GM18870 (cell line): ENCODE results near the gene ATP2C2.

Source experiments
- ATAC-seq: cut with Tn5 transposase; IDR thresholded peaks from one replicate; pipeline ENCODE4 v1.9.1; 2021; ENCODE audit warnings: moderate library complexity; ENCODE audit not compliant: unreplicated experiment

The ATP2C2 gene

GRCh38 chr16:84486551-84487235, 118.4 kb downstream of the ATP2C2 start:
- ATAC-seq, result no peak

DNA sequence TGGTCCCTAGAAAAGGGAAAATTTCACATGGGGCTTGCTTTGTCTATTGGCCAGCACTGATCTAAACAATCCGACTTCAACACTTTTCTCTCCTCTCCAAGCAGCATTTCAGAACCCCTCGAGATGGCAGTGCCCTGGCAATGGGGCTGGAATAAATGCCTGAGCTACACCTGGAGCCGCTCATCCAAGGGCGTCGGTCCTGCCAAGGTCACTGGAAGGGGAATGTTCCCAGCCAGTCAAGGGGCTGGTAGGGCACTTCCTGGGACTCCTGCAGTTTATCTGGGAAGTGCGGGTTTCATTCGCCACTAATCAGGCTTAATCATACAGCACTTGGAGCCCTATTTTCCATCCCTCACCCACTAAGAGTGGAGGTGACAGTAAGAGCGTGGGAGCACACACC, 119.0 kb downstream of the ATP2C2 start:
- ATAC-seq, result no peak

DNA sequence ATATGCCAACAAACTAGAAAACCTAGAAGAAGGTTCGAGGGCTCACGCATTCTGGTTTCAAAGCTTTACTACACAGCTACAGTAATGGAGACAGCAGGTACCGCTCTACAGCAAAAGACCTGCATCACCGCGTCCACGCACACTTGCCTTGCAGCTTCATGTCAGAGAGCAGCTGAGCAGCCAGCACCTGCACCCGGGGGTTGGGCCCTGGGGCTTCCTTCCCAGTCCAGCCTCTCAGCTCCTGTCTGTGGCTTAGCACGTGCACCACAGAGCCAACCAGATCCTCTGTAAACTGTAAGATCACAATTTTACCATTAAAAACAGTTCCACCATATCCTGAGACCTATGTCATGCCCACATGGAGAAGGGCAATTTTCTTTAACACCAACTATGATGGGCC, 120.8 kb downstream of the ATP2C2 start:
- ATAC-seq, result no peak

DNA sequence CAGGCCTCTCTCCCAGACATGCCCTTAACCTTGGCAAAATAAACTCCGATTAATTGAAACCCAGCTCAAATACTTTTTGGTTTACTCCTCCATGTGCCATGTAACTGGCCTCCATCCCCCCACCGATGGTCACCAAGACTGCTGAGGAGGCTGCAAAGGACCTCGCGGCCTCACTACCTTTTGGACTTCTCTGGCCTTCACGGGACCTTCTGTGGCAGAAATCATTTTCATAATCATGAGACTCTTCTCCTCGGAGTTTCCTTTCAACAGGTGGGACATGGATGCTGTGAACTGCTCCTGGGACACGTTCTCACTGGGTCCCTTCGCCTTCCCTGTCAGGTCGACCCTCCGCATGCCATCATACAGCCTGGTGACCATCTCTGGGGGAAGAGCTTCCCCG, 127.2 kb downstream of the ATP2C2 start:
- ATAC-seq, result no peak

GRCh38 chr16:84496991-84497390, 128.7 kb downstream of the ATP2C2 start:
- ATAC-seq, result no peak

DNA sequence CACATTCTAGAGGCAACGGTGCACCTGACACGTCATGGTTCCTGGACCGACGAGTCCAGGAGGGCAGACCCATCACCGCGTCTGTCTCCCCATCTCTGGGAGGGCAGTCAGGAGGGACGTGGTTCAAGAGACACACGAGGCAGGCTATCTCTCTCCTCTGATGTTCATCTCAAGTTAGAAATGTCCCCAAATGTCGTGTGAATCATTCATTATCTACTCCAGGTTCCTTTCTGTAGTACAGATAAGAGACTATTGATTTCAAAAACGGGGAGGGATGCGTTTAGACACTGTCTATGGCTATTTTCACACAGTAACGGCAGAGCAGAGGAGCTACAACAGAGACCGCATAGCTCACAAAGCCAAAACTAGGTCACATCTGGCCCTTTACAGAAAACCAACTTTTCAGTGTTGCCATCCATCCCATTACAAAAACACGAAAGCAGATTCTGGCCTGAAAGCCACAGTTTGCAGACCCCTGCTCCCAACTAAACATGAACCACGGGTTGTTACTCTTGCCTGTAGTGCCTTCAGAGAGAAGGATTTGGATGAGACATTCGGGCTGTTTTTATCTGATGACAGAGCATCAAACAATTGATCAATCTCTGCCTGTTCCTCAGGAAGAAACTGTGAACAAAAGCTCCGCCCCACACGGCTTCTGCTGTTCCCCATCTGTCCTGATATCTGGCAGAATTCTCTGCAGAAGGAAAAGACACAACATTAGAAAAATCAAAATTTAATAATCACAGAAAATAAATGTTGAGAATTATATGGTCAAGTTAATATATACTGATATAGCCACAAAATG, 129.3 kb downstream of the ATP2C2 start:
- ATAC-seq, result no peak

GRCh38 chr16:84498223-84498610, 129.9 kb downstream of the ATP2C2 start:
- ATAC-seq, result no peak

DNA sequence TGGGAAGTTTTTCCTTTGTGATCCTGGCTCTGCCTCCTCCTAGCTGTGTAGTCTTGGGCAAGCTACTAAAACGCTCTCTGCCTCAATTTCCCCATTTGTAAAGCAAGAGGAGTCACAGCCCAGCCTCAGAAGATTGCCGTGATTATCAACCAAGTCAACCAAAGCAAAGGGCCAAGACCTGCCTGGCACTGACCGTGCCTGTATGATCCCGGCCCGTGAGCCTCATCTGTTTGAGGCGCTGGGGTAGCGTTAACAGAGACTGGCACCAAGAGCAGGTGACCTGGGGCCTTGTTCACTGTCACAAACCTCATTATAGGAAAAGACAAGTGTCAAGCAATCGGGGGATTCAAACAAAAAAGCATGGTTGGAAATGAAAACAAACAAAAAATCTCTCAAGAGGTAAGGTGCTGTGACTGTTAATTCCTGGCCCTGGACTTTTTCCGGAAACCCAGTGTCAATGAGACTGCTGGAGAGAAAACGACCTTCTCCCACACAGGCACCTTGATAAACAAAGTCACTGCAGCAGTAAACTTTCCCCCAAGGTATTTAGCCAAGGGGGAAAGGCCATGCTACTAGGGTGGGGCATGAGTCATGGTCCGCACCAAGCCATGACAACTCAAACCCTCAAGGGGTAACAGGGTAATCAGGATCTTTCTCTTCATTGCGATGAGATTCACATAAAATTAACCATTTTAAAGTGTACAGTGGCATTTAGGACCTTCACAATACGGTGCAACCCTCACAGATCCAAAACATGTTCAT, 130.7 kb downstream of the ATP2C2 start:
- ATAC-seq, result no peak

DNA sequence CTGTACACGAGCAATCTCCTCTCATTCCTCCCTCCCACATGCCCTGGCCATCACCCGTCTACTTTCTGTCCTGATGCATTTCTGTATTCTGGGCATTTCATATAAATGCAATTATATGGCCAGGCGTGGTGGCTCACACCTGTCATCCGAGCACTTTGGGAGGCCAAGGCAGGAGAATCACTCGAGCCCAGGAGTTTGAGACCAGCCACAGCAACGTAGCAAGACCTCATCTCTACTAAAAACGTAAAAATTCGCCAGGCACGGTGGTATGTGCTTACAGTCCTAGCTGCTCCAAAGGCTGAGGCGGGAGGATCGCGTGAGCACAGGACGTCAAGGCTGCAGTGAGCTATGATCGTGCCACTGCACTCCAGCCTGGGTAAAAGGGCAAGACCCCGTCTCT, 131.3 kb downstream of the ATP2C2 start:
- no peak for ATAC-seq

GRCh38 chr16:84500531-84500930, 132.2 kb downstream of the ATP2C2 start:
- ATAC-seq, result no peak

DNA sequence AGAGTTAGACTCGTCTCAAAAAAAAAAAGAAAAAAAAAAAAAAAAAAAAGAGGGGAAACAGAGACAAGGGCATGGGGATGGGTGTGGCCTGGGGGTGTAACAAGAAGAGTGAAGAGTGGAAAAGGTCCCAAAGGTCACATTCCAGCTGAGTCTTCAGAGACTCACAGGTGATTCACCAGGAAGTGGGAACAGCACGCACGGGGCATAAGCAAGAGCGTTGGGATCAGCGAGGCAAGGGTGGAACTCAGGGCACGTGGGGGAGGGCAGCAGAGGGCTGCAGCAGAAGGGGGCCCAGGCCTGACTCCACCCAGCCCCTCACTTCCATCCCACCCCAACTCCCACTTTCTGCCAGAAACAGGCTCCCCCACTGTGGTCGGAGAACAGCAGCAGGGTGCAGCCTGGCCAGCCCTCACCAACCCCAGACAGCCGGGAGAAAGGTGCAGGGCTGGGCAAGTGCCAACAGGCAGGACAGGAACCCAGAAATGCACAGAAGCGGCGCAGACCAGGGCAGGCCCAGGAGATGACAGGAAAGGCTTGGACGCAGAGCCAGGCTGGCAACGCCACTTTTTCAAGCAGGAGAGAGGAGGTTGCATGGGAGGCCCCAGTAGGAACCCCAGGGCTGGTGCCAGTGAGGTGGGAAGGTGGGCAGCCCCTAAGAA, 132.9 kb downstream of the ATP2C2 start:
- ATAC-seq, result no peak

DNA sequence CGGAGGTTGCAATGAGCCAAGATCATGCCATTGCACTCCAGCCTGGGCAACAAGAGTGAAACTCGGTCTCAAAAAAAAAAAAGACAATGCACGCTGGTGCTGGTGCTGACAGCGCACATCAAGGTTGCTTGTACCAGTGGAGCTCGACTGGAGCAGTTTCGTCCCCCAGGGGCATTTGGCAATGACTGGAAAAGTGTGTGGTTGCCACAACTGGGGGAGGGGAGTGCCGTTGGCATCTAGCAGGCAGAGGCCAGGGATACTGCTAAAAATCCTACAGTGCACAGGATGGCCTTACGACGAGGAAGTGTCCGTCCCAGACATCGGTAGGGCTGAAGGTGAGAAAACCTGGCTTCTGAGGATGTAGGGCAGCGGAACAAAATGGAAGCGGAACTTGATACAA, 133.7 kb downstream of the ATP2C2 start:
- no peak for ATAC-seq

- ATAC-seq, result no peak
These were observed 134.2 kb downstream of the ATP2C2 start for GRCh38 chr16:84502581-84502980.

DNA sequence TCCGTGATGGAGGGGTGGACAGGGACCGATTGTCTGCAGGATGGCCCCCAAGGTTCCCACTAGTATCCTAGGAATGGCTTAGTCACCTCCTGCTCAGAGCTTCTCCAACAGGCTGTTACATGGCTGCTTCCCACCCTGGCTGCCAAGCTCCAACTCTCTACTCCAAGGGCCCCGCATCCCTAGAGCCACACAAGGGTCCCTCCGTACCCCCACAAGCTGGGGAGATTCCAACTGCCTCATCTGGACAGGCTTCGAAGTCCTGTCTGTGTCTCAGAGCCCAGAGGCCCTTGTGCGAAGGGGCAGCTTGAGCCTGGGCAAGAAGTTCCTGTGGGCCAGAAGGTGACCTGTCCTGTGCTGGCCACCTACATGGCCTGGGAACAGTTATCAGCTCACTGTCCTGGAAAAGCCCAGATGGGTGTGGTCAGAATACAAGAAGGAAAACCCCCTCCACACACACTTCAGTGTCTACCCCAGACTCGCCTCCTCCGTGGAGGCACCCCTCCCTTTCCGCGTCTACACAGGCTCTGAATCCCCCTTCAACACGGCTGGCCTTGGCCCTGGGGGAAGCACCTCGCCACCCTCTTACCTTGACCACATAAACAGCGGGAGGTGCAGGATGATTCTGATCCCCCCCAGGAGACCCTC, 135.5 kb downstream of the ATP2C2 start:
- ATAC-seq, result no peak

DNA sequence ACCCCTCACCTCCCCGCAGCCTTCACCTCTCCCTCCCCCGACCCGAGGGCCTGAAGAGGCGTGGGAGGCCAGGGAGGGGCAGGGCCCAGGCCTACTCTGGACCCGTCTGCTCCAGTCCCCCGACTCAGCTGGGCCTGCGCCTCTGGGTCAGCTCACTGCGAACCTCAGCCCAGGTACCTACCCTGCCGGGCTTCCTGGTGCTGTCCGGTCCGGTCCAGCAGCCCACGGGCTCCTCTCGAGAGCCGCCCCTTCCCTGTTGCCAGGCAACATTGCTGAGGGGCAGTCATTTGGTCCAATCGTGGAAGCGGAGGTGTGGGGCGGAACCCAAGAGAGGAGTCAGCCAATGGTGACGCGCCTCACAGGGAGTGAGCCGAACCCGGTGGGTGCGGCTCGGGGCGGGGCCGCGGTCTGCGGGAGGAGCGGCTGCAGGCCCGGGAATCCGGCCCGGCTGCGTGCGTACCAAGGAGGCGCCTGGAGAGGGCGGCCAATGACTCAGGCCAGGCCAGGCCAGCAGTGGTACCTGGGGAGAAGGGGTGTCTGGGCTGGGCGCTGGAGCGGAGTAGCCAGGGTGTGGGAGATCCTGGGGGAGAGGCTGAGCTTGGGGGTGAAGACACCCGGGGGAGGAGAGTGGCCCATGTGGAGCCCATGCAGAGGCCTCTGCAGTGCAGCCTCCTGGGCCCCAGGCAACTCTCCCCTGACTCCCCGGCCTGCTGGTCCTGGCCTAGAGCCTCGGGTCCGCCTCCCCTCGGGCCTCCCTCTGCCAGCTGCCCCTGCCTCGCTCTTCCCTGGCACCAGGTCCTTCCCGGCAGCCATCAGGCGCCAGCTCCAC, 136.3 kb downstream of the ATP2C2 start, which contains the start of gene MEAK7:
TSS of gene MEAK7 (minus strand) at position 240 of the 829 bp plus-strand sequence. CDS start 6,573 bp downstream, outside the sequence.
- ATAC-seq, result peak; percentile 90

DNA sequence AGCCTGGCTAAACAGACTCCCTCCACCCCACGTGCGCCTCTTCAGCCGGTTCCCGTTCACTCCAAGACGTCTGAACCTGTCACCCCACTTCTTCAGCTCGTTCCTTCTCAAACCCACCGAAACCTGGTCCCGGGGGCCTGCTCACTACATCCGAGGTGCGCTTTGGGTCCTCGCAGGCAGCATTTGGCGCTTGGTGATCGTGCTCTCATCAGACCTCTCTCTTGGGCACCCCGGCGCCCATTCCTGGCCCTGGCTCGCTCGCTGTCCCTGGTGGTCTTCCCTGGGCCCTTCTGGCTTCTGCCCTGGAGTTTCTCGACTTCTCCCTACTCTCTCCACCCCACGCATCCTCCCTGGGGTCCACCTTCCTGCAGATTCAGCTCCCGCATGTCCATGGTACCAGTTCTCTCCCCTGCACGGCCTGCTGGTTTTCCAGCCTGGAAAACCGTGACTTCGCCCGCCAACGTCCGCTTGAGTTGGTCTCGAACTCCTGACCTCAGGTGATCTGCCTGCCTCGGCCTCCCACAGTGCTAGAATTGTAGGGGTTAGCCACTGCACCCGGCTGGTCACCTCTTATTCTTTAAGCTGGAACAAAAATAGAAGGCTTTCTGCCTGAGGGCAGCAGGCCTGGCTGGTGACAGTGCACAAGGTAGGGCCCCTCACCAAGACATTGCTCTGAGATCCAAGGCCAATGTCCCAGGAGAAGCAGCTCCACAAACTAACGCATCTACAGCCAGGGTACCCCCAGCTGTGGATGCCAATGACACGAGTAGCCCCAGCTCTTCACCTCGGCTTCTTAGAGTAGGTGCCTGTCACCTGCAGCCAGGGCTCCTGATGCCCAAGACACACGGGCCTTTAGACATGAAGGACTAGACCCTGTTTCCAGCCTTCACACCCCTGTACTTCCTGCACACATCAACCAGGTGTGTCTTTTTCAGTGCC, 137.2 kb downstream of the ATP2C2 start:
- ATAC-seq, result peak; percentile 4

DNA sequence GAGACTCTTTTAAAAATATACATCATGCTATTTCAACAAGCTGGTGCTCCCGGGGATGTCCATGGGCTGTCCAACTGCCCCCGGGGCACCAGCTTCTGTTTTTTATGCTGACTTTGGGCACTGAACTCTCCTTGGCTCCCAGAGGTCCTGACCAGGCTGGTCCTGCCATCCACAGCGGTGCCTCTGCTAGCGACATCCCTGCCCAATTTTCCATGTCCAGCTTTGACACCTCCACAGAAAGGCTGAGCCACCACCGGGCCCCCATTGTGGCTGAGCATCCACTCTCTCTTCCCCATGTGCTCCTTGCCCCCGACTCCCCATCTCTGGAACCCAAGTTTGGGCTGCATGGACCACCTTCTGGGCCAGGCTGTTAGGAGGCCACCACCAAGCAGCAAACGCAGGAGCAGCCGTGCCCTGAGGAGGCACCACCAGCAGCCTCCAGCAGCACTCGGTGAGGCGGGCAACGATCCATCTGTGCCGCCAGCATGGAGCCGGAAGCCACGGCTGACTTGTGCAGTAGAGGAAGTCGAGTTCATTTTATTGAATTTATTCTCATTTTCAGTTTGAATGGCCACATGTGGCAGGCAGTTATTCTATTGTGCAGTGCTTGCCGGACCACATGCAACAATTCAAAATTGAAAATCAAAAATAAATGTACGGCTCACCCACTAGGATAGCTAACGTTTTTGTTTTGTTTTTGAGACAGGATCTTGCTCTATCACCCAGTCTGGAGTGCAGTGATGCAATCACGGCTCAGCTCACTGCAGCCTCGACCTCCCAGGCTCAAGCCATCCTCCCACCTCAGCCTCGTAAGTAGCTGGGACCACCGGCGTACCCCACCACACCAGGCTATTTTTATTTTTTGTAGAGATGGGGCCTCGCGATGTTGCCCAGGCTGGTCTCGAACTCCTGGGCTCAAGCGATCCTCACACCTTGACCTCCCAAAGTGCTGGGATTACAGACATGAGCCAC, 139.0 kb downstream of the ATP2C2 start:
- no peak for ATAC-seq
